D721Med (cell line): ENCODE measurements around the gene PLEKHB1.

Experiments used
- DNase-seq: peaks from one replicate; pipeline ENCODE4 v3.0.0; 2011; ENCODE audit warnings: low spot score; ENCODE audit not compliant: insufficient read length
- FAIRE-seq: peaks from 2 replicates; lab custom pipeline; 2011; peaks lifted over from hg19 to GRCh38; lab: Jason Lieb, UNC
- CTCF ChIP-seq: IDR thresholded peaks from 2 replicates; pipeline ENCODE4 v1.5.1; 2012; ENCODE audit warnings: mild to moderate bottlenecking, control low read depth; ENCODE audit not compliant: insufficient read depth; ENCODE audit errors: missing control alignments

PLEKHB1 gene

GRCh38 chr11:73680687-73681086 lies 34.3 kb downstream of the PLEKHB1 start:
- FAIRE-seq (no peak), DNase-seq (no peak)
- TF ChIP-seq CTCF = no peak

GRCh38 chr11:73693899-73694525 lies 47.6 kb downstream of the PLEKHB1 start:
- no peak for TF ChIP-seq CTCF
- no peak for DNase-seq
- no peak for FAIRE-seq

- no peak for DNase-seq
- TF ChIP-seq CTCF = no peak
- FAIRE-seq = no peak
These were observed 58.7 kb downstream of the PLEKHB1 start for GRCh38 chr11:73705053-73705452.

- no peak for FAIRE-seq
- no peak for DNase-seq
These were observed 64.6 kb downstream of the PLEKHB1 start for GRCh38 chr11:73710964-73711363.

More at GRCh38 chr11:73710964-73711363, 64.6 kb downstream of the PLEKHB1 start:
- no peak for TF ChIP-seq CTCF
